GM12873 (cell line): ENCODE results near the gene KATNA1.

Experiments used
- TF ChIP-seq, protein P1 (sequence below): IDR thresholded peaks from 2 replicates; pipeline ENCODE4 v1.5.1; 2012; ENCODE audit warnings: low read depth, mild to moderate bottlenecking, moderate library complexity, low read length, control low read depth; ENCODE audit not compliant: insufficient read depth; ENCODE audit errors: missing control alignments

KATNA1 gene

DNA sequence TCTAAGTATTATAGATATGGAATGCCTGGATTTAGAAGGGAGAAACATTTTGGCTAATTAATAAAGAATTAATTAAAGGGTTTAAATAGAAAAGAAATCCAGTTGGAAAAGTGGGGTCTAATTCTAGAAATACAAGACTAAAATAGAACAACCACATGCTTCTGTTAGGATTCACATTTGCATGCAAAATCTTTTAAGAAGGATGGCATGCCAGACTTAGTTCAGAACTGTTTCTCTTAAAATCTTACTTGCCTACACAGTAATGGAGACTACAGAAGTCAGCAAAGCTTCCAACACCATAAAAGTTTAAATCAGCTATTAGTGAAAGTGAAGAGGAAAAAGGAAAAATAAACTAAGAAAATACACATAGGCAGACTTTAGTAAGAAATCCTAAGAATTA lies 32.7 kb upstream of the KATNA1 start:
- TF ChIP-seq, protein P1, sequence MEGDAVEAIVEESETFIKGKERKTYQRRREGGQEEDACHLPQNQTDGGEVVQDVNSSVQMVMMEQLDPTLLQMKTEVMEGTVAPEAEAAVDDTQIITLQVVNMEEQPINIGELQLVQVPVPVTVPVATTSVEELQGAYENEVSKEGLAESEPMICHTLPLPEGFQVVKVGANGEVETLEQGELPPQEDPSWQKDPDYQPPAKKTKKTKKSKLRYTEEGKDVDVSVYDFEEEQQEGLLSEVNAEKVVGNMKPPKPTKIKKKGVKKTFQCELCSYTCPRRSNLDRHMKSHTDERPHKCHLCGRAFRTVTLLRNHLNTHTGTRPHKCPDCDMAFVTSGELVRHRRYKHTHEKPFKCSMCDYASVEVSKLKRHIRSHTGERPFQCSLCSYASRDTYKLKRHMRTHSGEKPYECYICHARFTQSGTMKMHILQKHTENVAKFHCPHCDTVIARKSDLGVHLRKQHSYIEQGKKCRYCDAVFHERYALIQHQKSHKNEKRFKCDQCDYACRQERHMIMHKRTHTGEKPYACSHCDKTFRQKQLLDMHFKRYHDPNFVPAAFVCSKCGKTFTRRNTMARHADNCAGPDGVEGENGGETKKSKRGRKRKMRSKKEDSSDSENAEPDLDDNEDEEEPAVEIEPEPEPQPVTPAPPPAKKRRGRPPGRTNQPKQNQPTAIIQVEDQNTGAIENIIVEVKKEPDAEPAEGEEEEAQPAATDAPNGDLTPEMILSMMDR: no peak

DNA sequence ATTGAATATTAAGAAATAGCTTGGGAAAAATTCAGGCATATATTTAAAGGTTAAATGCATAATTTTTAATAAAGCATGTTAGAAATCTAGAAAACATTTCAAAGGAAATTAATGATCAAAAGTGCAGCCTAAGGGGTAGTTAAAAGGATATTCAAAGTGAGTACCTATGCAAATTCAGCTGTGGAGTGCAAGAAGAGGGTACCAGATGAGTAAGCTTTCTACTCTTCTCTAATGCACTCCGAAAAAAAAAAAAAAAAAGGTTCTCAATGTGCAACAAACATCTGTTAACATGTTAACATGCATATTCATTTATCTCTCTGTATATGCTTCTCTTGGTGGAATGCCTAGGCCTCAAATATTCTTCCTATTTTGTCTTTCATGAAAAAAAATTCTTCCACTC lies 32.0 kb upstream of the KATNA1 start:
- TF ChIP-seq, protein P1: no peak

DNA sequence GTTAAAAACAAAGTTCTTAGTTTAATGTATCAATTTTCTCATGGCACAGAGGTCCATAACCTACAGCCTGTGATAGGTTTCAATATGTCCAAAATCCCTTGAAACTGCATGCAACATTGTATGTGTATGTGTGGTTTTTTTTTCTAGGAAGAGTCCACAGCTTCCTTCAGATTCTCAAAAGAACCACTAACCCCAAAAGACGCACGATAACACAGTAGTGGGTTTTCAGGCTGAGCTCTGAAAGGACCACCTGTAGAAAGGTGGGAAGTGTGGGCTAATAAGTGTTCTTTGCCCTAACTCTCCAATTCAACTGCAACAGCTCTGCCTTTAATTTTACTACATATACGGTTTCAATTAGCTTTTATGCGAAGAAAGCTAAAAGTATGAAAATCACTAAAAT lies 11.5 kb upstream of the KATNA1 start:
- TF ChIP-seq, protein P1: no peak

DNA sequence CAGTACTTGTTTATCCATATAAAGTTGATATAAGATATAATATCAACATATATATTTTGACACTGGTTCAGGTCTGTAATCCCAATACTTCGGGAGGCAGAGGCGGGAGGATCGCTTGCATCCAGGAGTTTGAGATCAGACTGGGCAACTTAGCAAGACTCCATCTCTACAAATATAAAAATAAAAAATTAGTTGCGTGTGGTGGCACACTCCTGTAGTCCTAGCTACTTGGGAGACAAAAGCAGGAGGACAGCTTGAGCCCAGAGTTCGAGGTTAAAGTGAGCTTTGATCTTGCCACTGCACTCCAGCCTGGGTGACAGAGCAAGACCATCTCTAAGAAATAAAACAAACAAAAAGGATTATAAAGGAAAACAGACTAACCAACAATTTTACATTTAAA lies 8.9 kb upstream of the KATNA1 start:
- TF ChIP-seq, protein P1: no peak

DNA sequence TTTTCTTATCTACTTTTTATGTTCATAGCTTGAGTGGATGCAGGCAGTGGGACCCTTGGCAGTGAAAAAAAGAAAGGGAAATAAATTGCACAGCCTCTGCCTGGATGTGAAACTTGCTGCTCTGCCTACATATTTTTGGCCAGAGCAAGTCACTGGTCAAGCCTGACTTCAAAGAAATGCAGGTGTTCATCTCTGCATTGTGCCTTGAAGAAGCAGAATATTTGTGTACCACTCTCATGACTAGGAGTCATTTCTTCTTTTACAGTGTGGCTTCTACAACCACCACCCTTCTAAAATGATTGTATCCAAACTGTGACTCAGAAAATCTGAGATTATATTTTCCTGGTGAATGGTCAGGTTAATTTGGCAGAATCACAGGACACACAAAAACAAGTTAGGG lies 2.5 kb upstream of the KATNA1 start:
- TF ChIP-seq, protein P1: no peak

DNA sequence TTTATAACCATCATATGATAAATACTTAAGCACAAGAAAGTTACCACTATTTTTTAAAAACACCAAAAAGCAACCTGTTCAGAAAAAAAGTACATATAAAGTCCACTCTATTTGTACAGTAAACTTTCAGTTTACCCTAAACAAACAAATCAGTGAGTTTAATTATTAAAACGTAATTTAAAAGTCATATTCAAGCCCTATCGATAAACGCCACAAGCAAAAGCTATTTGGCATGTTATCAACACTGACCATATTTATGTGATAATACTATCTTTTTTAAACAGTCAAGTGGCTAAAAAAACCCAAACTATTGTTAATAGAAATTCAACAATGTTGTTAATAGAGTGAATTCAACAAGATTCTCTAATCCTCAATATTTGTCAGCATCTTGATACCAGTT lies 1.9 kb downstream of the KATNA1 start:
- TF ChIP-seq, protein P1: no peak

DNA sequence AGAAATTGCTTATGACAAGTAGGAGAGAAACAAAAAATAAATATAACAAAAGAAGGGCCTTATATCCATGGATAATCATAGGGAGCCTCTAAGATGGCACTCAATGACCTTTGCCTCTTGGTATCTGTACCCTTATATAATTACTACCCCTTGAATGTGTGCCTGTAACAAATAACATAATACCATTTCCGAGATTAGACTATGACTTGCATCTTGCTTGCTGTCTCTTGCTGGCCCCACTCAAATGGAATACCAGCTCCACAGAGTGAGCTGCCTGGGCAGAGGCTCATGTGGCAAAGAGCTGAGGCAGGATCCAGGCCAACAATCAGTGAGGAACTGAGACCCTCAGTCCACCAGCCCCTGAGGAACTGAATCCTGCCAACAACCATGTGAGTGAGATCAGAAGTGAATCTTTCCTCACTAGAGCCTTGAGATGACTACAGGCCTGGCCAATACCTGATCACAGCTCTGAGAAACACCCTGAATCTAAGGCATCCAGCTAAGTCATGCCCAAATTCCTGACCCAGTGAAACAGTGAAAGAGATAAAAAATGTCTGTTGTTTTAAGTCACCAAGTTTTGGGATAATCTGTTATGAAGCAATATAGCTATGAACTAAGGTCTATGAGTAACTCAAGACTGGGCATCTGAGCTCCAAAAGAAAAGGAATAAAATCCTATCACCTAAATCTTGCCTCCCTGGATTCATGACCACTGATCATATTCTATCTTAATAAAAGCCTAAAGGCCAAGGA lies 5.5 kb downstream of the KATNA1 start:
- TF ChIP-seq, protein P1: no peak

DNA sequence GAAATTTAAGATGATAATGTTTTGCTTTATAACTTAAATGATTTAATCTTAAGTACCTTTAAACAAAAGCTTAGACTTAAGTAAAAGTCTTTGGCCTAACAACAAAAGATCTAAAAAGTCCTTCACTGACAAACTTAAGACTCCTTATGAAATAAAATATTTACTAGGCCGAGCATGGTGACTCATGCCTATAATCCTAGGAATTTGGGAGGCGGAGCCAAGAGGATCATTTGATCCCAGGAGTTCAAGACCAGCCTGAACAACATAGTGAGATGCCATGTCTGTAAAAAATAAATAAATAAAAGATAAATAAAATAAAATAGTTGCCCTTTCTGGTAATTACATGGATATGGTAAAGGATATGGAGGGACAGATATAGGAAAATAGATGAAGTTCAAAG lies 12.4 kb downstream of the KATNA1 start:
- TF ChIP-seq, protein P1: no peak
